Fibroblast of skin of right biceps (primary cell): ENCODE results near the gene LRRC10.

Experiments used
- DNase-seq: peaks from one replicate; pipeline ENCODE4 v3.0.0-alpha.2; 2013

LRRC10 gene

DNA sequence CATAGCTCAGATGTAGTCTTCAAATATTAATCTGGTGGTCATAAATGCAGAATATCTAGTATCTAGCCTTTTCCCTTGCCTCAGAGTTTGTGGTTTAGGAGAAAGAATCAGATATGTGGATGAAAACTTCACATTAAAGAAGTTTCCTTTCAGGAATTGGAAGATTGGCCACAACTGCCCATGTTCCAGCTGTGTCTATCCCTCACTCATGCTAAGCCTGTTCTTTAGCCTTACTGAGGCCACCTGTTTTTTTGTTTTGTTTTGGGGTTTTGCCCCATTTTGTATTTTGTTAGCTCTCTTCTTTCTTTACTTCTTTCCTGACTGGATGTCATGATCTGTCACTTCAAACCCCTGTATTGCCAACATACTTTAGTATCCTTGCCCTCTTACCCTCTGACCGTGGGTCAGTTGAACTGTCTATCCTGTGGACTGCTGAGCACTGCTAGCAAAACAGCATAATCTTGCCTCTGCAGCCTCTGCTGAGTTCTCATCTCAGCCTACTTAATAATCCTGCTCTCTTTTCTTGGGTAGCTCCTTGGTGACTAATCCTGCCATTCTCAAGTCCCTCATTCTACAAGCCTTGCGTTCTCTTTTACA lies 47.4 kb downstream of the LRRC10 start:
- DNase-seq = no peak
